GM12873 (cell line): ENCODE results near the gene KHNYN.

Experiments
- CTCF ChIP-seq: IDR thresholded peaks from 2 replicates; pipeline ENCODE4 v1.5.1; 2012; ENCODE audit warnings: low read depth, mild to moderate bottlenecking, moderate library complexity, low read length, control low read depth; ENCODE audit not compliant: insufficient read depth; ENCODE audit errors: missing control alignments

The KHNYN gene

GRCh38 chr14:24438223-24439097 lies 8.7 kb downstream of the KHNYN start:
- no peak for TF ChIP-seq CTCF

- TF ChIP-seq CTCF, result no peak
These were observed 9.5 kb downstream of the KHNYN start for GRCh38 chr14:24439257-24439656.

- TF ChIP-seq CTCF, result no peak
These were observed 10.3 kb downstream of the KHNYN start for GRCh38 chr14:24439830-24440605.

GRCh38 chr14:24440606-24441399 lies 11.0 kb downstream of the KHNYN start:
- no peak for TF ChIP-seq CTCF

GRCh38 chr14:24441485-24441884 lies 11.7 kb downstream of the KHNYN start:
- no peak for TF ChIP-seq CTCF

- TF ChIP-seq CTCF, result no peak
These were observed 12.1 kb downstream of the KHNYN start for GRCh38 chr14:24441904-24442239.

GRCh38 chr14:24442240-24443052 lies 12.7 kb downstream of the KHNYN start, which contains the start of gene SDR39U1:
Gene SDR39U1, minus strand, starts transcription at chr14:24442776. Its CDS starts 7 bp downstream, at chr14:24442769.
- no peak for TF ChIP-seq CTCF
